GM12864 (cell line): ENCODE results near the gene ANKRD29.
"Not testable (repeated sequence)": the region's sequence is repeated elsewhere in the genome, so short reads cannot be mapped to it uniquely, and the experiment has no call there.

ENCODE experiments used
- DNase-seq: peaks from one replicate; pipeline ENCODE4 v3.0.0-alpha.2; 2011; ENCODE audit warnings: low read depth
- H3K4me3 ChIP-seq: 2 replicates; pipeline ENCODE4 v1.5.1; 2011; ENCODE audit warnings: mild to moderate bottlenecking, low read depth, low read length, control low read depth
- TF ChIP-seq, protein P1 (sequence below): IDR thresholded peaks from 2 replicates; pipeline ENCODE4 v1.5.1; 2011; ENCODE audit warnings: low read depth, mild to moderate bottlenecking, moderate library complexity, low read length, control low read depth, inconsistent platforms; ENCODE audit errors: missing control alignments

Gene ANKRD29

DNA sequence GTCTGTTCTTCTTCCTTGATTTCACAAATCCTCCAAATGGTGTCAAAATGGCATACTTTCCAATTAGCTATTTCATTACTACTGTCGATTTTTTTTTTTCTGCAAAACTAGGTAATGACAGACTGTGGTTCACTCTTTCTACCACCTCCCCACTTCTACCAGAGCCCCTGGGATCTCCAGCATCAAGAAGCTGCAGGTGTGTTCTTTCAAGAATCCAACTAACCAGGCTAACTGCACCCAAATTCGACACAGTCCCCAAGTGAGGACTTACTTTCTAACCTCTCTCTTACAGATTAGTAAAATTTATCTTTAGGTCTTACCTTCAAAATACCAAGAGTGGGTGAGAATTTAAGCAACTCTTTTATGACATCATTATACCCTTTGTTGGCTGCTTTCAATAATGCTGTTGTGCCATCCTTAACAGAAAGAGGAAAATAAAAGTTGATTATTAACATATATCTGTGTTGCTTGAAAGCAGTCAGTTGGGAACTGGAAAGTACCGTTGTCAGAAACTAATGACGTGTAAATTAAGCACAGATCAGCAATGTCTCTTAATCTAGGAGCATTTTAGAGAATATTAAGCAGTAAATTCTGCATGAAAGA is 45.2 kb downstream of the ANKRD29 start:
- H3K4me3 ChIP-seq: no peak overlapping the region
- no peak for DNase-seq
- TF ChIP-seq, protein P1, sequence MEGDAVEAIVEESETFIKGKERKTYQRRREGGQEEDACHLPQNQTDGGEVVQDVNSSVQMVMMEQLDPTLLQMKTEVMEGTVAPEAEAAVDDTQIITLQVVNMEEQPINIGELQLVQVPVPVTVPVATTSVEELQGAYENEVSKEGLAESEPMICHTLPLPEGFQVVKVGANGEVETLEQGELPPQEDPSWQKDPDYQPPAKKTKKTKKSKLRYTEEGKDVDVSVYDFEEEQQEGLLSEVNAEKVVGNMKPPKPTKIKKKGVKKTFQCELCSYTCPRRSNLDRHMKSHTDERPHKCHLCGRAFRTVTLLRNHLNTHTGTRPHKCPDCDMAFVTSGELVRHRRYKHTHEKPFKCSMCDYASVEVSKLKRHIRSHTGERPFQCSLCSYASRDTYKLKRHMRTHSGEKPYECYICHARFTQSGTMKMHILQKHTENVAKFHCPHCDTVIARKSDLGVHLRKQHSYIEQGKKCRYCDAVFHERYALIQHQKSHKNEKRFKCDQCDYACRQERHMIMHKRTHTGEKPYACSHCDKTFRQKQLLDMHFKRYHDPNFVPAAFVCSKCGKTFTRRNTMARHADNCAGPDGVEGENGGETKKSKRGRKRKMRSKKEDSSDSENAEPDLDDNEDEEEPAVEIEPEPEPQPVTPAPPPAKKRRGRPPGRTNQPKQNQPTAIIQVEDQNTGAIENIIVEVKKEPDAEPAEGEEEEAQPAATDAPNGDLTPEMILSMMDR: no peak

GRCh38 chr18:23616258-23616657 is 46.5 kb downstream of the ANKRD29 start:
- no peak overlapping the region for H3K4me3 ChIP-seq
- no peak for DNase-seq
- TF ChIP-seq, protein P1: no peak

DNA sequence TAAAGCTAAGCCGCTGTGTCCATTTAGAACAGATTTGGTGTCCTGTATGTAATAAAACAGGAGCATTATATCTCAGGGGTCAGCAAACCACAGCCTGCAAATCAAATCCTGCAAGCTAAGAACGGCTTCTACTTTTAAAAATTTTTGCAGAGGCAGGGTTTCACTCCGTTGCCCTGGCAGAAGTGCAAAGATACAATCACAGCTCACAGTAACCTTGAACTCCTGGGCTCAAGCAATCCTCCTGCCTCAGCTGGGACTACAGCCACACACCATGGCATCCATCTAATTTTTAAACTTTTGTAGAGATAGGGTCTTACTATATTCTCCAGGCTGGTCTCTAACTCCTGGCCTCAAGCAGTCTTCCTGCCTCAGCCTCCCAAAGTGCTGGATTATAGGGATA is 47.8 kb downstream of the ANKRD29 start:
- H3K4me3 ChIP-seq: no peak overlapping the region
- TF ChIP-seq, protein P1: no peak
- no peak for DNase-seq

GRCh38 chr18:23614413-23614812 is 48.3 kb downstream of the ANKRD29 start:
- TF ChIP-seq, protein P1: no peak
- no peak overlapping the region for H3K4me3 ChIP-seq
- DNase-seq: no peak

- DNase-seq, H3K4me3 ChIP-seq: not testable (repeated sequence)
Observed at GRCh38 chr18:23613091-23613475, 49.6 kb downstream of the ANKRD29 start.

DNA sequence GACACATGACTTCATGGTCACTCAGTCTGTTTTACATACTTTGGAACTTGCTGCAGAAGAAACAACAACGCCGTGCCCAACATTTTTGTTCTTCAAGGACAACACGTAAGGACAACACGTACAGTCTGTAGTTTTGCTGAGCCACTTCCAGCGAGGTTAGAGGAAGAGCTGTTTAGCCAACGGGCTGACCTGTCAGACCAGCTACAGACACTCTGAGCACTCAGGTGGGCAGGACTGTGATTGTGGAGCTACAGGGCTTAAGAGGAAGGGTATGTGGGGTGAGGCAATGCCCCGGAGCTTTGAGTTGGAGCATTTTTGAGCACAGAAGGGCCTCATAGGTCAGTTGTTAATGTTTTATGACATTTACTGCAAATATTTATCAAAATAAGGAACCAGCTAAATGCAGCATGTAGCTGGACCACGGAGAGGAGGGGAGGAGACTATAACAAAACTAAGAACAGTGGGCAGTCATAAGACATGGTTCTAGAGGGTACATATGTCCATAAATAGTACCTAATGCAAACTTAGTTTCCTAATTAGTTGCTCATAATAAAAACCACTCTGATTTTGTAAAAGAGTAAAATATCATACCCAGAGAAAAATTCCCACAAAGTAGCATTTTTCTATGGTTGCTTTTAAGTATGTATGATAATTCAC is 50.1 kb downstream of the ANKRD29 start:
- H3K4me3 ChIP-seq: no peak overlapping the region
- TF ChIP-seq, protein P1: no peak
- no peak for DNase-seq

DNA sequence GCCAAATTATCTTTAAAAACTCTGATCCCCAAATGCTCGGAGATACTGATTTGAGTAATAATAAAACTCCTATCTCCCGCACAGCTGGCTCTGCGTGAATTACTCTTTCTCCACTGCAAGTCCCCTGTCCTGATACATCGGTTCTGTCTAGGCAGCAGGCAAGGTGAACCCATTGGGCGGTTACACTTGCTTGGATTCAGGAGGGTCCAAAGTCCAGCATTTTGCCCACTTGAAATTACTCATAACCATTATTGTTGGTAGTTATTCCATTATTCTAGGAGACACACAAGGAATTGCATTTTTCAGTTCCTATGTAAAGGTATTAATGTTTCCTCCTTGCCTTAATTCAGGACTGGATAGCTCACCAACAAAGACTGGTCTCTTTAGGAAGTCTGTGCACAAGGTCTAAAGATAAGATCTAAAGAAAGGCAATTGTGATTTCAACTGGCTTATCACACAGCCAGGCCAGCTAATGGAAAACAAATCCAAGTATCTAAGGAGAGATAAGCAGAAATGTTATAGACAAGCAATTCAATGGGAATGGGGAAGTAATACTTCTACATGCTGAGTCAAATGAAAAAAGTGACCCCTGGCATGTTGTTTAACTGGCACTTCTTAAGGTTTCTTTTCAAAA is 53.2 kb downstream of the ANKRD29 start:
- no peak overlapping the region for H3K4me3 ChIP-seq
- TF ChIP-seq, protein P1: no peak

More for the DNA sequence above, 53.2 kb downstream of the ANKRD29 start:
- DNase-seq: no peak
